A549 (cell line): ENCODE data around the gene BIN1.

Experiments
- HOXB13 ChIP-seq: fragments of 250-450 bp; sonication (Bioruptor Pico); IDR thresholded peaks from 2 replicates; pipeline ENCODE4 v1.5.0; 2020; ENCODE audit warnings: low read depth, mild to moderate bottlenecking, moderate library complexity
- MAX ChIP-seq: IDR thresholded peaks from 2 replicates; pipeline ENCODE4 v1.6.1; 2012
- NR3C1 ChIP-seq: fragments of >200 bp; sonication (Bioruptor Twin); formaldehyde crosslinking; IDR thresholded peaks from 3 replicates; pipeline ENCODE4 v1.6.1; 2017
- RAD21 ChIP-seq, 2 experiments: fragments of >200 bp in 1 of 2; sonication (Bioruptor Twin) in 1 of 2; formaldehyde crosslinking in 1 of 2; IDR thresholded peaks in 1 of 2; conservative IDR thresholded peaks in 1 of 2; 2 replicates in 1 of 2; 3 replicates in 1 of 2; pipeline ENCODE4 v1.6.1; 2012 to 2018; ENCODE audit warnings: inconsistent platforms in 1 of 2
- RFX5 ChIP-seq: fragments of 450-650 bp; IDR thresholded peaks from 2 replicates; pipeline ENCODE4 v1.7.1; 2014; ENCODE audit warnings: antibody characterized with exemption, mild to moderate bottlenecking, moderate library complexity
- TF ChIP-seq, protein P1 (sequence below): fragments of >200 bp; sonication (Bioruptor Twin); formaldehyde crosslinking; IDR thresholded peaks from 3 replicates; pipeline ENCODE4 v1.5.1; 2016

GRCh38 chr2:127044977-127045661, 61.8 kb downstream of the BIN1 start:
- TF ChIP-seq NR3C1 (no peak), RFX5 (no peak), RAD21 (conservative IDR thresholded peaks at IDR 0.05 in 1 of 2, IDR thresholded peaks at IDR 0.05 in 1 of 2) (no peak), HOXB13 (no peak), MAX (no peak)
- TF ChIP-seq, protein P1, sequence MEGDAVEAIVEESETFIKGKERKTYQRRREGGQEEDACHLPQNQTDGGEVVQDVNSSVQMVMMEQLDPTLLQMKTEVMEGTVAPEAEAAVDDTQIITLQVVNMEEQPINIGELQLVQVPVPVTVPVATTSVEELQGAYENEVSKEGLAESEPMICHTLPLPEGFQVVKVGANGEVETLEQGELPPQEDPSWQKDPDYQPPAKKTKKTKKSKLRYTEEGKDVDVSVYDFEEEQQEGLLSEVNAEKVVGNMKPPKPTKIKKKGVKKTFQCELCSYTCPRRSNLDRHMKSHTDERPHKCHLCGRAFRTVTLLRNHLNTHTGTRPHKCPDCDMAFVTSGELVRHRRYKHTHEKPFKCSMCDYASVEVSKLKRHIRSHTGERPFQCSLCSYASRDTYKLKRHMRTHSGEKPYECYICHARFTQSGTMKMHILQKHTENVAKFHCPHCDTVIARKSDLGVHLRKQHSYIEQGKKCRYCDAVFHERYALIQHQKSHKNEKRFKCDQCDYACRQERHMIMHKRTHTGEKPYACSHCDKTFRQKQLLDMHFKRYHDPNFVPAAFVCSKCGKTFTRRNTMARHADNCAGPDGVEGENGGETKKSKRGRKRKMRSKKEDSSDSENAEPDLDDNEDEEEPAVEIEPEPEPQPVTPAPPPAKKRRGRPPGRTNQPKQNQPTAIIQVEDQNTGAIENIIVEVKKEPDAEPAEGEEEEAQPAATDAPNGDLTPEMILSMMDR, result no peak
